Naive B cell (primary cell): ENCODE results near the gene SDE2. TPM values are rescaled to one million over a fixed set of nuclear protein-coding genes. Genes with fewer than 3 reads are reported as not detected.
A peak's percentile ranks its signal among the peaks of the same experiment; 100 is the strongest.

Experiments used
- ATAC-seq, 2 donors: fragments of 150-1000 bp; cut with Tn5 transposase; 2 replicates each; pipeline ENCODE4 v1.10.0; 2021; ENCODE audit warnings: low read depth in 2 of 2, mild to moderate bottlenecking in 2 of 2, moderate library complexity in 2 of 2
- DNase-seq: peaks from one replicate; pipeline ENCODE4 v3.0.0; 2022
- H3K27ac Mint-ChIP-seq, 6 donors: one replicate each; pipeline ENCODE4 v1.8.0; 2020 to 2022; ENCODE audit warnings: mild to moderate bottlenecking in 6 of 6, mixed read lengths in 6 of 6, moderate library complexity in 5 of 6, inconsistent platforms in 2 of 6
- H3K27me3 Mint-ChIP-seq, 3 donors: one replicate each; pipeline ENCODE4 v1.8.0; 2021 to 2022; ENCODE audit warnings: mixed read lengths in 3 of 3, mild to moderate bottlenecking in 1 of 3
- H3K36me3 Mint-ChIP-seq, 2 donors: one replicate each; pipeline ENCODE4 v1.8.0; 2020 to 2022; ENCODE audit warnings: mixed read lengths in 2 of 2, inconsistent platforms in 1 of 2, mild to moderate bottlenecking in 1 of 2
- H3K4me1 Mint-ChIP-seq, 3 donors: one replicate each; pipeline ENCODE4 v1.8.0; 2020 to 2022; ENCODE audit warnings: mixed read lengths in 3 of 3, inconsistent platforms in 1 of 3, mild to moderate bottlenecking in 1 of 3, moderate library complexity in 1 of 3
- H3K4me3 Mint-ChIP-seq, 8 donors: one replicate each; pipeline ENCODE4 v1.8.0; 2020 to 2022; ENCODE audit warnings: mild to moderate bottlenecking in 8 of 8, mixed read lengths in 8 of 8, moderate library complexity in 8 of 8, inconsistent platforms in 2 of 8
- H3K9me3 Mint-ChIP-seq, 7 donors: one replicate each; pipeline ENCODE4 v1.8.0; 2020 to 2022; ENCODE audit warnings: mixed read lengths in 7 of 7, mild to moderate bottlenecking in 5 of 7, inconsistent platforms in 2 of 7, moderate library complexity in 1 of 7
- polyA plus RNA-seq, 6 donors: library from polyadenylated mRNA; unstranded; fragments of 300-500 nt; fragmentation: Illumina TruSeq; gene quantifications; one replicate each; pipeline ENCODE4 v1.2.3, GENCODE V29; 2021; ENCODE audit warnings: low read depth in 6 of 6

Gene SDE2
- polyA plus RNA-seq, 6 donors from 2014 or later: 8.7 to 18.9 (median 11.4) TPM

- DNase-seq (peak; percentile 51), ATAC-seq (peak; percentile 86 to 88)
- Mint-ChIP-seq H3K36me3 (no peaks in the 10 kb centered on the region), H3K9me3 (no peaks in the 10 kb centered on the region), H3K4me1 (peaks cover 0 to 9% (median 4%) of the 10 kb centered on the region in 3 donors), H3K27me3 (peaks cover 7 to 11% (median 8%) of the 10 kb centered on the region in 3 donors), H3K4me3 (no peak overlapping the region), H3K27ac (peak overlapping the region in 2 of 6 donors; percentile 83 to 88)
These were observed 36.6 kb downstream of the SDE2 start for GRCh38 chr1:225962440-225962975.

- Mint-ChIP-seq H3K9me3 (no peaks in the 10 kb centered on the region), H3K27me3 (peaks cover 7 to 11% (median 8%) of the 10 kb centered on the region in 3 donors), H3K4me3 (no peak overlapping the region), H3K27ac (peak overlapping the region in 3 of 6 donors; percentile 21 to 88 (median 26)), H3K4me1 (peaks cover 0 to 9% (median 4%) of the 10 kb centered on the region in 3 donors), H3K36me3 (no peaks in the 10 kb centered on the region)
- DNase-seq (no peak), ATAC-seq (no peak)
These were observed 37.3 kb downstream of the SDE2 start for GRCh38 chr1:225961659-225962439.

- no peak overlapping the region for H3K27ac Mint-ChIP-seq
- H3K36me3 Mint-ChIP-seq: no peaks in the 10 kb centered on the region
- ATAC-seq: no peak
- no peak for DNase-seq
- H3K27me3 Mint-ChIP-seq: peaks cover 7 to 29% (median 18%) of the 10 kb centered on the region in 3 donors
- H3K4me3 Mint-ChIP-seq: peak overlapping the region in 1 of 8 donors; percentile 22
- H3K4me1 Mint-ChIP-seq: peaks cover 0 to 9% (median 4%) of the 10 kb centered on the region in 3 donors
- H3K9me3 Mint-ChIP-seq: no peaks in the 10 kb centered on the region
These were observed 41.1 kb downstream of the SDE2 start for GRCh38 chr1:225958041-225958440.

- Mint-ChIP-seq H3K4me3 (no peak overlapping the region), H3K27me3 (peaks cover 12 to 49% (median 31%) of the 10 kb centered on the region in 3 donors), H3K9me3 (no peaks in the 10 kb centered on the region), H3K36me3 (no peaks in the 10 kb centered on the region), H3K27ac (no peak overlapping the region), H3K4me1 (peaks cover 0 to 3% (median 0%) of the 10 kb centered on the region in 3 donors)
- ATAC-seq: no peak
- DNase-seq: no peak
These were observed 44.4 kb downstream of the SDE2 start for GRCh38 chr1:225954753-225955152.

- ATAC-seq (no peak), DNase-seq (no peak)
- no peaks in the 10 kb centered on the region for H3K9me3 Mint-ChIP-seq
- H3K27ac Mint-ChIP-seq: no peak overlapping the region
- H3K27me3 Mint-ChIP-seq: peaks cover 21 to 49% (median 31%) of the 10 kb centered on the region in 3 donors
- no peak overlapping the region for H3K4me3 Mint-ChIP-seq
- no peaks in the 10 kb centered on the region for H3K36me3 Mint-ChIP-seq
- peaks cover 0 to 3% (median 0%) of the 10 kb centered on the region in 3 donors for H3K4me1 Mint-ChIP-seq
These were observed 45.8 kb downstream of the SDE2 start for GRCh38 chr1:225953315-225953714.

- ATAC-seq (no peak), DNase-seq (no peak)
- Mint-ChIP-seq H3K9me3 (no peaks in the 10 kb centered on the region), H3K27me3 (peaks cover 21 to 57% (median 40%) of the 10 kb centered on the region in 3 donors), H3K4me1 (peaks cover 0 to 3% (median 0%) of the 10 kb centered on the region in 3 donors), H3K27ac (peak overlapping the region in 1 of 6 donors; percentile 93), H3K36me3 (no peaks in the 10 kb centered on the region), H3K4me3 (no peak overlapping the region)
These were observed 48.1 kb downstream of the SDE2 start for GRCh38 chr1:225950905-225951497.

- Mint-ChIP-seq H3K36me3 (no peaks in the 10 kb centered on the region), H3K27ac (no peak overlapping the region), H3K4me1 (peaks cover 8 to 14% (median 8%) of the 10 kb centered on the region in 3 donors), H3K27me3 (peaks cover 25 to 47% (median 39%) of the 10 kb centered on the region in 3 donors), H3K9me3 (no peaks in the 10 kb centered on the region), H3K4me3 (no peak overlapping the region)
- DNase-seq: no peak
- ATAC-seq: no peak
These were observed 50.1 kb downstream of the SDE2 start for GRCh38 chr1:225949041-225949440.

GRCh38 chr1:225946803-225947202 lies 52.3 kb downstream of the SDE2 start:
- Mint-ChIP-seq H3K4me3 (no peak overlapping the region), H3K36me3 (no peaks in the 10 kb centered on the region), H3K9me3 (no peaks in the 10 kb centered on the region), H3K27ac (no peak overlapping the region), H3K4me1 (peaks cover 8 to 14% (median 8%) of the 10 kb centered on the region in 3 donors), H3K27me3 (peaks cover 25 to 30% (median 29%) of the 10 kb centered on the region in 3 donors)
- ATAC-seq (no peak), DNase-seq (no peak)

- DNase-seq (no peak), ATAC-seq (no peak)
- Mint-ChIP-seq H3K27ac (peak overlapping the region in 1 of 6 donors; percentile 70), H3K36me3 (no peaks in the 10 kb centered on the region), H3K27me3 (peaks cover 23 to 25% (median 23%) of the 10 kb centered on the region in 3 donors), H3K4me1 (peaks cover 5 to 14% (median 8%) of the 10 kb centered on the region in 3 donors), H3K9me3 (no peaks in the 10 kb centered on the region), H3K4me3 (no peak overlapping the region)
These were observed 53.0 kb downstream of the SDE2 start for GRCh38 chr1:225946082-225946620.

GRCh38 chr1:225945564-225945963 lies 53.6 kb downstream of the SDE2 start:
- Mint-ChIP-seq H3K27me3 (peaks cover 17 to 20% (median 17%) of the 10 kb centered on the region in 3 donors), H3K9me3 (no peaks in the 10 kb centered on the region), H3K4me3 (no peak overlapping the region), H3K27ac (no peak overlapping the region), H3K4me1 (peaks cover 5 to 14% (median 8%) of the 10 kb centered on the region in 3 donors), H3K36me3 (no peaks in the 10 kb centered on the region)
- DNase-seq (no peak), ATAC-seq (no peak)

- H3K27me3 Mint-ChIP-seq: peaks cover 11 to 19% (median 17%) of the 10 kb centered on the region in 3 donors
- no peaks in the 10 kb centered on the region for H3K9me3 Mint-ChIP-seq
- H3K36me3 Mint-ChIP-seq: no peaks in the 10 kb centered on the region
- ATAC-seq: peak; percentile 99
- peak overlapping the region in 1 of 8 donors; percentile 53 for H3K4me3 Mint-ChIP-seq
- DNase-seq: peak; percentile 61
- H3K4me1 Mint-ChIP-seq: peaks cover 5 to 14% (median 8%) of the 10 kb centered on the region in 3 donors
- H3K27ac Mint-ChIP-seq: peak overlapping the region in 1 of 6 donors; percentile 49
These were observed 54.2 kb downstream of the SDE2 start for GRCh38 chr1:225944951-225945350.

- ATAC-seq (no peak), DNase-seq (no peak)
- Mint-ChIP-seq H3K36me3 (no peaks in the 10 kb centered on the region), H3K4me1 (peaks cover 5 to 14% (median 8%) of the 10 kb centered on the region in 3 donors), H3K27ac (peak overlapping the region in 1 of 6 donors; percentile 48), H3K4me3 (no peak overlapping the region), H3K27me3 (peaks cover 10 to 20% (median 16%) of the 10 kb centered on the region in 3 donors), H3K9me3 (no peaks in the 10 kb centered on the region)
These were observed 54.8 kb downstream of the SDE2 start for GRCh38 chr1:225944387-225944786.

- ATAC-seq (no peak), DNase-seq (no peak)
- Mint-ChIP-seq H3K4me1 (peaks cover 5 to 14% (median 8%) of the 10 kb centered on the region in 3 donors), H3K36me3 (no peaks in the 10 kb centered on the region), H3K9me3 (no peaks in the 10 kb centered on the region), H3K27ac (no peak overlapping the region), H3K4me3 (no peak overlapping the region), H3K27me3 (peaks cover 8 to 24% (median 10%) of the 10 kb centered on the region in 3 donors)
These were observed 55.6 kb downstream of the SDE2 start for GRCh38 chr1:225943582-225943981.
